Neural progenitor cell (in vitro differentiated cells): Measurements from ENCODE around the gene PIK3R3. TPM values are rescaled to one million over a fixed set of nuclear protein-coding genes. Genes with fewer than 3 reads are reported as not detected.

ENCODE experiments used
- DNase-seq: peaks from one replicate; pipeline ENCODE4 v3.0.0-alpha.2; 2016; ENCODE audit warnings: low spot score
- H2AFZ ChIP-seq: fragments of 200-600 bp; sonication (generic); replicated peaks from 2 replicates; pipeline ENCODE4 v1.6.1; 2016; ENCODE audit warnings: antibody characterized with exemption
- H3F3A ChIP-seq: fragments of 200-600 bp; sonication (generic); 2 replicates; pipeline ENCODE4 v1.6.1; 2016; ENCODE audit warnings: antibody characterized with exemption, low read depth
- H3K27ac ChIP-seq: fragments of 200-600 bp; sonication (generic); 2 replicates; pipeline ENCODE4 v1.5.1; 2016; ENCODE audit warnings: mild to moderate bottlenecking
- H3K27me3 ChIP-seq: fragments of 200-600 bp; sonication (generic); 2 replicates; pipeline ENCODE4 v1.6.1; 2016; ENCODE audit warnings: mild to moderate bottlenecking, moderate library complexity
- H3K36me3 ChIP-seq: fragments of 200-600 bp; sonication (generic); 2 replicates; pipeline ENCODE4 v1.5.1; 2016
- H3K4me1 ChIP-seq: fragments of 200-600 bp; sonication (generic); 2 replicates; pipeline ENCODE4 v1.6.1; 2016; ENCODE audit warnings: mixed run types
- H3K4me2 ChIP-seq: fragments of 200-600 bp; sonication (generic); 2 replicates; pipeline ENCODE4 v1.6.1; 2016
- H3K4me3 ChIP-seq: fragments of 200-600 bp; sonication (generic); 2 replicates; pipeline ENCODE4 v1.5.1; 2016
- H3K79me2 ChIP-seq: fragments of 200-600 bp; sonication (generic); 2 replicates; pipeline ENCODE4 v1.6.1; 2016; ENCODE audit warnings: low read depth
- H3K9ac ChIP-seq: fragments of 200-600 bp; sonication (generic); 2 replicates; pipeline ENCODE4 v1.6.1; 2016
- H3K9me3 ChIP-seq: fragments of 200-600 bp; sonication (generic); 2 replicates; pipeline ENCODE4 v1.5.1; 2016; ENCODE audit warnings: low read depth
- H4K20me1 ChIP-seq: fragments of 200-600 bp; sonication (generic); 2 replicates; pipeline ENCODE4 v1.6.1; 2016; ENCODE audit warnings: low read depth
- H3K27ac Mint-ChIP-seq: 3 replicates; pipeline ENCODE4 v1.8.0; 2021; ENCODE audit warnings: mixed read lengths
- H3K27me3 Mint-ChIP-seq: 2 replicates; pipeline ENCODE4 v1.8.0; 2022; ENCODE audit warnings: low read depth, mild to moderate bottlenecking, inconsistent platforms, moderate library complexity, mixed read lengths; ENCODE audit not compliant: insufficient read depth
- H3K36me3 Mint-ChIP-seq: 3 replicates; pipeline ENCODE4 v1.8.0; 2021; ENCODE audit warnings: mixed read lengths
- H3K4me1 Mint-ChIP-seq: 3 replicates; pipeline ENCODE4 v1.8.0; 2021; ENCODE audit warnings: mixed read lengths
- H3K4me3 Mint-ChIP-seq: 3 replicates; pipeline ENCODE4 v1.8.0; 2021; ENCODE audit warnings: mild to moderate bottlenecking, moderate library complexity, mixed read lengths
- H3K9me3 Mint-ChIP-seq: 3 replicates; pipeline ENCODE4 v1.8.0; 2020; ENCODE audit warnings: mixed read lengths
- EZH2 ChIP-seq: fragments of 200-600 bp; sonication (generic); IDR thresholded peaks from 2 replicates; pipeline ENCODE4 v1.6.1; 2017; ENCODE audit warnings: antibody characterized with exemption, mild to moderate bottlenecking, moderate library complexity
- EZH2phosphoT487 ChIP-seq: fragments of 200-600 bp; sonication (generic); IDR thresholded peaks from 2 replicates; pipeline ENCODE4 v1.6.1; 2017; ENCODE audit warnings: antibody characterized with exemption
- total RNA-seq: library from RNA; depleted of rRNA; stranded (reverse); fragments of >200 nt; gene quantifications from 2 replicates; pipeline ENCODE4 v1.2.3, GENCODE V29; 2015; ENCODE audit warnings: low replicate concordance
- TF ChIP-seq, protein P1 (sequence below): fragments of 200-600 bp; sonication (generic); IDR thresholded peaks from 2 replicates; pipeline ENCODE4 v1.5.1; 2017; ENCODE audit warnings: antibody characterized with exemption, mild to moderate bottlenecking

The PIK3R3 gene
- total RNA-seq, 1 donor from 2014 or later = 107 TPM

DNA sequence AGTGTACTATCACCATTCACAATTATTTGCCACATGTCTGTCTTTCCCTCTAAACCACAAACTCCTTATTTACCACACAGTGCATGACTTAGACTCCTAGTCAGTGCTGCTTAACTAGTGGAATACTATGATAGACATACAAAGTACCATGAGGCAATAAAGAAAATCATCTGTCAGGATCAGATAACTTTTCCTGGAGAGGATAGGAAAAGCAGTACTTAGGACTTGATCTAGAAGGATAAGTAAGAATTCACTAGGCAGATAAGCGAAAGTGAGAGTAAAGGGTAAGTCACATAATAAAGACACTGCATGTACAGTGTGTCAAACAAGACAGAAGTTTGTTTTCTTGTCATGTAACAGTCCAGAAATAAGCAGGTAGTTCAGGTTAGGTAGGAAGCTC, 21.3 kb upstream of the PIK3R3 start:
- no peak for DNase-seq
- Histone ChIP-seq H3K4me2 (no peak overlapping the region), H3K9ac (no peak overlapping the region), H3K4me3 (no peak overlapping the region), H3K27ac (no peak overlapping the region), H3K79me2 (no peaks in the 10 kb centered on the region), H3K27me3 (no peaks in the 10 kb centered on the region), H3F3A (no peaks in the 10 kb centered on the region), H2AFZ (no peak overlapping the region), H3K4me1 (no peaks in the 10 kb centered on the region), H3K36me3 (no peaks in the 10 kb centered on the region), H3K9me3 (no peaks in the 10 kb centered on the region), H4K20me1 (no peaks in the 10 kb centered on the region)
- TF ChIP-seq, protein P1, sequence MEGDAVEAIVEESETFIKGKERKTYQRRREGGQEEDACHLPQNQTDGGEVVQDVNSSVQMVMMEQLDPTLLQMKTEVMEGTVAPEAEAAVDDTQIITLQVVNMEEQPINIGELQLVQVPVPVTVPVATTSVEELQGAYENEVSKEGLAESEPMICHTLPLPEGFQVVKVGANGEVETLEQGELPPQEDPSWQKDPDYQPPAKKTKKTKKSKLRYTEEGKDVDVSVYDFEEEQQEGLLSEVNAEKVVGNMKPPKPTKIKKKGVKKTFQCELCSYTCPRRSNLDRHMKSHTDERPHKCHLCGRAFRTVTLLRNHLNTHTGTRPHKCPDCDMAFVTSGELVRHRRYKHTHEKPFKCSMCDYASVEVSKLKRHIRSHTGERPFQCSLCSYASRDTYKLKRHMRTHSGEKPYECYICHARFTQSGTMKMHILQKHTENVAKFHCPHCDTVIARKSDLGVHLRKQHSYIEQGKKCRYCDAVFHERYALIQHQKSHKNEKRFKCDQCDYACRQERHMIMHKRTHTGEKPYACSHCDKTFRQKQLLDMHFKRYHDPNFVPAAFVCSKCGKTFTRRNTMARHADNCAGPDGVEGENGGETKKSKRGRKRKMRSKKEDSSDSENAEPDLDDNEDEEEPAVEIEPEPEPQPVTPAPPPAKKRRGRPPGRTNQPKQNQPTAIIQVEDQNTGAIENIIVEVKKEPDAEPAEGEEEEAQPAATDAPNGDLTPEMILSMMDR = no peak
- TF ChIP-seq EZH2 = no peak
- no peak for TF ChIP-seq EZH2phosphoT487
- Mint-ChIP-seq H3K4me1 (peaks cover under 1% of the 10 kb centered on the region), H3K27ac (no peak overlapping the region), H3K36me3 (no peaks in the 10 kb centered on the region), H3K9me3 (no peaks in the 10 kb centered on the region), H3K27me3 (no peaks in the 10 kb centered on the region), H3K4me3 (no peak overlapping the region)

- Histone ChIP-seq H3F3A (no peaks in the 10 kb centered on the region), H3K79me2 (no peaks in the 10 kb centered on the region), H3K27ac (no peak overlapping the region), H3K9ac (no peak overlapping the region), H4K20me1 (no peaks in the 10 kb centered on the region), H3K27me3 (no peaks in the 10 kb centered on the region), H2AFZ (no peak overlapping the region), H3K4me3 (no peak overlapping the region), H3K4me2 (no peak overlapping the region), H3K36me3 (no peaks in the 10 kb centered on the region), H3K4me1 (no peaks in the 10 kb centered on the region), H3K9me3 (no peaks in the 10 kb centered on the region)
- Mint-ChIP-seq H3K4me1 (peaks cover 5% of the 10 kb centered on the region), H3K27me3 (no peaks in the 10 kb centered on the region), H3K36me3 (no peaks in the 10 kb centered on the region), H3K4me3 (no peak overlapping the region), H3K9me3 (no peaks in the 10 kb centered on the region), H3K27ac (no peak overlapping the region)
- TF ChIP-seq, protein P1 = no peak
- TF ChIP-seq EZH2phosphoT487 = no peak
- no peak for TF ChIP-seq EZH2
- DNase-seq = no peak
These were observed 20.8 kb upstream of the PIK3R3 start for GRCh38 chr1:46153228-46153627.

DNA sequence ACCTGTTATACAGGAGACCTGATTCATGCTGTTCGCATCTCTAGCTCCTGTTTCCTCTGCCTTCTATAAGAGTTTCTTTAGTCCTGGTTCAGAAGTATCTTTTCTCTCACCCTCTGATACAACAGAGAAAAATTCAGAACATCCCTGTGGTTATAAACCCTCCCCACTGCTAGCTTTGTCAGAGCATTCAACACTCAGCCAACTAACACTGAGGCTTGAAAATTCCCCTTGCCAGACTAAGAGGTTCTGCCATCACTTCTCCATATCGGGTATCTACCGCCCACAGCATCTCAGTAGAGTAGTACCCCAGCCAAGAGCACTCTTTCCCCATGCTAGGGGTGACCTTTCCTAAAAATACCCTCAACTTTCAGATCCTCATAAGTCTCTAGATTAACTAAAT, 19.6 kb upstream of the PIK3R3 start:
- Histone ChIP-seq H3K9me3 (no peaks in the 10 kb centered on the region), H2AFZ (no peak overlapping the region), H3K27ac (no peak overlapping the region), H3K4me1 (no peaks in the 10 kb centered on the region), H3K27me3 (no peaks in the 10 kb centered on the region), H3K4me3 (no peak overlapping the region), H3K4me2 (no peak overlapping the region), H3K79me2 (no peaks in the 10 kb centered on the region), H3K36me3 (no peaks in the 10 kb centered on the region), H3K9ac (no peak overlapping the region), H4K20me1 (no peaks in the 10 kb centered on the region), H3F3A (no peaks in the 10 kb centered on the region)
- DNase-seq = no peak
- H3K27ac Mint-ChIP-seq = no peak overlapping the region
- H3K4me3 Mint-ChIP-seq = no peak overlapping the region
- H3K36me3 Mint-ChIP-seq = no peaks in the 10 kb centered on the region
- no peaks in the 10 kb centered on the region for H3K9me3 Mint-ChIP-seq
- TF ChIP-seq EZH2phosphoT487 (no peak), EZH2 (no peak)
- TF ChIP-seq, protein P1 = no peak
- H3K4me1 Mint-ChIP-seq = peaks cover 5% of the 10 kb centered on the region
- H3K27me3 Mint-ChIP-seq = no peaks in the 10 kb centered on the region

DNA sequence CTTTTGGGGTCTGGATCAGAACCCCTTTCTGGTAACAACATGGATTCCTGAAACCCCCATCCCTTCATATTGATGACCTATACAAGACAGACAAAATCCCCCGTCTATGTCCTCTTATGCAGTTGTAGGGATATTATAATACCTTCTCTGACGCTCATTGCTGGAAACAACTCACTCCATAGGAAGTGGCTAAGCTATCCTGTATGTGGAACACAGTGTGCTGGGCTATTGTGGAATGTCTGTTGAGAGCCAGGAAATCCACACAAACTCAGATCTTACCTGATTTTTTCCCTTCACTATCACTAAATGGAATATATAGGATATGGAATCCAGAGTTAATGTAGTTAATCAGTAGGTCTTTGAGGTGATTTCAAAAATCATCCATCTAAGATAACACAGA, 17.7 kb upstream of the PIK3R3 start:
- H3K79me2 ChIP-seq = no peaks in the 10 kb centered on the region
- no peak overlapping the region for H3K4me2 ChIP-seq
- H2AFZ ChIP-seq = no peak overlapping the region
- no peaks in the 10 kb centered on the region for H3K9me3 Mint-ChIP-seq
- H4K20me1 ChIP-seq = no peaks in the 10 kb centered on the region
- peaks cover 5% of the 10 kb centered on the region for H3K4me1 Mint-ChIP-seq
- no peak overlapping the region for H3K9ac ChIP-seq
- no peaks in the 10 kb centered on the region for H3K36me3 Mint-ChIP-seq
- no peak overlapping the region for H3K4me3 ChIP-seq
- H3K27ac ChIP-seq = no peak overlapping the region
- no peaks in the 10 kb centered on the region for H3K27me3 ChIP-seq
- H3K27me3 Mint-ChIP-seq = no peaks in the 10 kb centered on the region
- H3K4me1 ChIP-seq = no peaks in the 10 kb centered on the region
- DNase-seq = no peak
- H3K36me3 ChIP-seq = no peaks in the 10 kb centered on the region
- H3K9me3 ChIP-seq = no peaks in the 10 kb centered on the region
- TF ChIP-seq, protein P1 = no peak
- H3K27ac Mint-ChIP-seq = no peak overlapping the region
- no peaks in the 10 kb centered on the region for H3F3A ChIP-seq
- H3K4me3 Mint-ChIP-seq = no peak overlapping the region
